ENCODE data around the gene TIE1.

GRCh38 chr1:43352881-43353280, 52.1 kb downstream of the TIE1 start:
- no peak for TF ChIP-seq POLR2AphosphoS5 (IDR thresholded peaks at IDR 0.05)
- TF ChIP-seq CTCF (IDR thresholded peaks at IDR 0.05), result no peak
- no peak for TF ChIP-seq POLR2A (IDR thresholded peaks at IDR 0.05)
- no peak for TF ChIP-seq EP300 (IDR thresholded peaks at IDR 0.05)

Measured in gastroesophageal sphincter (tissue), 3 donors.